ENCODE measurements around the gene GLTP. TPM values are rescaled to one million over a fixed set of nuclear protein-coding genes. Genes with fewer than 3 reads are reported as not detected.
"Not testable (repeated sequence)": the region's sequence is repeated elsewhere in the genome, so short reads cannot be mapped to it uniquely, and the experiment has no call there.

Gene GLTP
- total RNA-seq, 1 experiment from 2014 or later, result 24.0 TPM

GRCh38 chr12:109864916-109865315, 15.4 kb downstream of the GLTP start:
- Histone ChIP-seq H3K27me3 (no peaks in the 10 kb centered on the region), H3K4me3 (no peak overlapping the region), H3K36me3 (no peaks in the 10 kb centered on the region), H3K9me3 (no peaks in the 10 kb centered on the region)
- DNase-seq, result no peak

- no peaks in the 10 kb centered on the region for H3K36me3 ChIP-seq
- no peak for DNase-seq
- H3K9me3 ChIP-seq, result no peaks in the 10 kb centered on the region
- no peak overlapping the region for H3K4me3 ChIP-seq
- no peaks in the 10 kb centered on the region for H3K27me3 ChIP-seq
These were observed 16.3 kb downstream of the GLTP start for GRCh38 chr12:109863847-109864712.

- H3K27me3 ChIP-seq, H3K36me3 ChIP-seq, H3K4me3 ChIP-seq, H3K9me3 ChIP-seq, DNase-seq: not testable (repeated sequence)
These were observed 17.9 kb downstream of the GLTP start for GRCh38 chr12:109862491-109862890.

GRCh38 chr12:109861689-109862314, 18.5 kb downstream of the GLTP start:
- Histone ChIP-seq H3K4me3 (no peak overlapping the region), H3K27me3 (no peaks in the 10 kb centered on the region), H3K9me3 (no peaks in the 10 kb centered on the region), H3K36me3 (0 out of 2 replicates have a peak, but pooled peaks cover 5% of the 10 kb centered on the region)
- DNase-seq, result no peak

GRCh38 chr12:109860977-109861376, 19.4 kb downstream of the GLTP start:
- no peaks in the 10 kb centered on the region for H3K27me3 ChIP-seq
- no peaks in the 10 kb centered on the region for H3K9me3 ChIP-seq
- no peak overlapping the region for H3K4me3 ChIP-seq
- no peak for DNase-seq
- H3K36me3 ChIP-seq, result 0 out of 2 replicates have a peak, but pooled peaks cover 5% of the 10 kb centered on the region

- H3K4me3 ChIP-seq, result no peak overlapping the region
- no peak for DNase-seq
- no peaks in the 10 kb centered on the region for H3K9me3 ChIP-seq
- no peaks in the 10 kb centered on the region for H3K27me3 ChIP-seq
- 0 out of 2 replicates have a peak, but pooled peaks cover 5% of the 10 kb centered on the region for H3K36me3 ChIP-seq
These were observed 21.6 kb downstream of the GLTP start for GRCh38 chr12:109858764-109859163.

- Histone ChIP-seq H3K36me3 (peaks cover 5% of the 10 kb centered on the region; the same call in 1 of the 2 replicates), H3K4me3 (no peak overlapping the region), H3K9me3 (no peaks in the 10 kb centered on the region), H3K27me3 (no peaks in the 10 kb centered on the region)
- no peak for DNase-seq
These were observed 22.6 kb downstream of the GLTP start for GRCh38 chr12:109857715-109858114.

- Histone ChIP-seq H3K27me3 (no peaks in the 10 kb centered on the region), H3K9me3 (no peaks in the 10 kb centered on the region), H3K4me3 (no peak overlapping the region), H3K36me3 (peaks cover 7% of the 10 kb centered on the region; the same call in 1 of the 2 replicates)
- no peak for DNase-seq
These were observed 25.0 kb downstream of the GLTP start for GRCh38 chr12:109855377-109855776.

- not testable (repeated sequence) for H3K4me3 ChIP-seq, H3K9me3 ChIP-seq, DNase-seq, H3K27me3 ChIP-seq, H3K36me3 ChIP-seq
These were observed 29.8 kb downstream of the GLTP start for GRCh38 chr12:109850518-109850917.

GRCh38 chr12:109847142-109847735, 33.1 kb downstream of the GLTP start:
- H3K4me3 ChIP-seq, result no peak overlapping the region
- no peaks in the 10 kb centered on the region for H3K36me3 ChIP-seq
- no peaks in the 10 kb centered on the region for H3K27me3 ChIP-seq
- DNase-seq, result no peak
- no peaks in the 10 kb centered on the region for H3K9me3 ChIP-seq

- no peak overlapping the region for H3K4me3 ChIP-seq
- H3K27me3 ChIP-seq, result no peaks in the 10 kb centered on the region
- no peak for DNase-seq
- H3K36me3 ChIP-seq, result no peaks in the 10 kb centered on the region
- no peaks in the 10 kb centered on the region for H3K9me3 ChIP-seq
These were observed 34.5 kb downstream of the GLTP start for GRCh38 chr12:109845824-109846205.

GRCh38 chr12:109844983-109845823, 35.1 kb downstream of the GLTP start:
- H3K36me3 ChIP-seq, result no peaks in the 10 kb centered on the region
- H3K9me3 ChIP-seq, result no peaks in the 10 kb centered on the region
- no peaks in the 10 kb centered on the region for H3K27me3 ChIP-seq
- H3K4me3 ChIP-seq, result no peak overlapping the region
- DNase-seq, result peak; percentile 85

GRCh38 chr12:109844091-109844490, 36.2 kb downstream of the GLTP start:
- no peaks in the 10 kb centered on the region for H3K27me3 ChIP-seq
- no peaks in the 10 kb centered on the region for H3K9me3 ChIP-seq
- H3K36me3 ChIP-seq, result no peaks in the 10 kb centered on the region
- no peak overlapping the region for H3K4me3 ChIP-seq
- DNase-seq, result no peak

GRCh38 chr12:109842021-109842420, 38.3 kb downstream of the GLTP start:
- H3K36me3 ChIP-seq, result no peaks in the 10 kb centered on the region
- no peaks in the 10 kb centered on the region for H3K9me3 ChIP-seq
- no peaks in the 10 kb centered on the region for H3K27me3 ChIP-seq
- H3K4me3 ChIP-seq, result no peak overlapping the region
- no peak for DNase-seq

GRCh38 chr12:109841356-109841755, 39.0 kb downstream of the GLTP start:
- Histone ChIP-seq H3K36me3 (no peaks in the 10 kb centered on the region), H3K9me3 (no peaks in the 10 kb centered on the region), H3K4me3 (no peak overlapping the region), H3K27me3 (no peaks in the 10 kb centered on the region)
- no peak for DNase-seq

GRCh38 chr12:109840305-109841074, 39.9 kb downstream of the GLTP start:
- H3K36me3 ChIP-seq, result no peaks in the 10 kb centered on the region
- no peaks in the 10 kb centered on the region for H3K27me3 ChIP-seq
- no peaks in the 10 kb centered on the region for H3K9me3 ChIP-seq
- H3K4me3 ChIP-seq, result no peak overlapping the region
- DNase-seq, result peak; percentile 20

Measured in MG63 (cell line).